Liver (tissue), 9 donors: ENCODE results near the gene CALML5. TPM values are rescaled to one million over a fixed set of nuclear protein-coding genes. Genes with fewer than 3 reads are reported as not detected.

Source experiments
- DNase-seq: peaks from one replicate; pipeline ENCODE4 v3.0.0-alpha.2; 2017; ENCODE audit warnings: low spot score
- H3K27ac ChIP-seq, 2 donors: one replicate each; pipeline ENCODE4 v1.7.0; 2013; ENCODE audit warnings: inconsistent platforms in 2 of 2, low read length in 2 of 2, control low read depth in 1 of 2, low read depth in 1 of 2, mild to moderate bottlenecking in 1 of 2
- H3K27me3 ChIP-seq, 4 donors: one replicate each; pipeline versions ENCODE4 v1.6.1 to v1.7.0; 2013; ENCODE audit warnings: low read length in 3 of 4, inconsistent platforms in 1 of 4, mild to moderate bottlenecking in 1 of 4, moderate library complexity in 1 of 4; ENCODE audit not compliant: control insufficient read depth in 4 of 4, insufficient read depth in 4 of 4
- H3K36me3 ChIP-seq, 4 donors: one replicate each; pipeline versions ENCODE4 v1.6.1 to v1.7.0; 2013; ENCODE audit warnings: low read length in 3 of 4, mild to moderate bottlenecking in 3 of 4, low read depth in 1 of 4, moderate library complexity in 1 of 4; ENCODE audit not compliant: control insufficient read depth in 4 of 4, insufficient read depth in 3 of 4
- H3K4me1 ChIP-seq, 4 donors: one replicate each; pipeline versions ENCODE4 v1.6.1 to v1.7.0; 2013; ENCODE audit warnings: low read length in 3 of 4, mild to moderate bottlenecking in 3 of 4, moderate library complexity in 1 of 4; ENCODE audit not compliant: control insufficient read depth in 4 of 4, insufficient read depth in 4 of 4
- H3K4me3 ChIP-seq, 3 donors: one replicate each; pipeline versions ENCODE4 v1.6.1 to v1.7.0; 2013; ENCODE audit warnings: low read length in 3 of 3, control low read depth in 1 of 3, low read depth in 1 of 3, mild to moderate bottlenecking in 1 of 3
- H3K9ac ChIP-seq, 2 donors: one replicate each; pipeline ENCODE4 v1.7.0; 2013; ENCODE audit warnings: low read length in 2 of 2, mild to moderate bottlenecking in 2 of 2, moderate library complexity in 2 of 2, control low read depth in 1 of 2, low read depth in 1 of 2
- H3K9me3 ChIP-seq, 4 donors: one replicate each; pipeline versions ENCODE4 v1.6.1 to v1.7.0; 2013; ENCODE audit warnings: low read length in 3 of 4; ENCODE audit not compliant: control insufficient read depth in 4 of 4
- ATF3 ChIP-seq: IDR thresholded peaks from 2 replicates; pipeline ENCODE4 v1.6.1; 2016; ENCODE audit warnings: antibody characterized with exemption
- FOXA1 ChIP-seq: IDR thresholded peaks from 2 replicates; pipeline ENCODE4 v1.6.1; 2016; ENCODE audit warnings: antibody characterized with exemption
- FOXA2 ChIP-seq: IDR thresholded peaks from 2 replicates; pipeline ENCODE4 v1.6.1; 2016; ENCODE audit warnings: antibody characterized with exemption
- GABPA ChIP-seq, 2 donors: IDR thresholded peaks in 1 of 2; conservative IDR thresholded peaks in 1 of 2; 2 replicates each; pipeline ENCODE4 v1.6.1; 2016; ENCODE audit warnings: antibody characterized with exemption in 2 of 2, mild to moderate bottlenecking in 1 of 2, moderate library complexity in 1 of 2
- HNF4A ChIP-seq, 2 donors: conservative IDR thresholded peaks; 2 replicates each; pipeline ENCODE4 v1.6.1; 2016; ENCODE audit warnings: antibody characterized with exemption in 2 of 2, mild to moderate bottlenecking in 2 of 2
- HNF4G ChIP-seq: IDR thresholded peaks from 2 replicates; pipeline ENCODE4 v1.6.1; 2016; ENCODE audit warnings: antibody characterized with exemption
- MAX ChIP-seq: IDR thresholded peaks from 2 replicates; pipeline ENCODE4 v1.6.1; 2016; ENCODE audit warnings: antibody characterized with exemption
- NR2F2 ChIP-seq: IDR thresholded peaks from 2 replicates; pipeline ENCODE4 v1.6.1; 2016; ENCODE audit warnings: antibody characterized with exemption
- REST ChIP-seq: IDR thresholded peaks from 2 replicates; pipeline ENCODE4 v1.6.1; 2016; ENCODE audit warnings: antibody characterized with exemption, mild to moderate bottlenecking
- RXRA ChIP-seq, 2 donors: IDR thresholded peaks; 2 replicates each; pipeline ENCODE4 v1.6.1; 2017 to 2018; ENCODE audit warnings: antibody characterized with exemption in 2 of 2, mild to moderate bottlenecking in 1 of 2
- SP1 ChIP-seq: IDR thresholded peaks from 2 replicates; pipeline ENCODE4 v1.6.1; 2018; ENCODE audit warnings: antibody characterized with exemption, mild to moderate bottlenecking
- TAF1 ChIP-seq: conservative IDR thresholded peaks from 2 replicates; pipeline ENCODE4 v1.6.1; 2016; ENCODE audit warnings: antibody characterized with exemption, mild to moderate bottlenecking
- YY1 ChIP-seq: IDR thresholded peaks from 2 replicates; pipeline ENCODE4 v1.6.1; 2016; ENCODE audit warnings: antibody characterized with exemption, mild to moderate bottlenecking
- ZBTB33 ChIP-seq: IDR thresholded peaks from 2 replicates; pipeline ENCODE4 v1.6.1; 2016; ENCODE audit warnings: antibody characterized with exemption
- WGBS: extraction: QIAGEN DNeasy Blood & Tissue Kit; methylation state at CpG from one replicate; pipeline ENCODE4 v1.1.7; 2013; 5-methylcytosine and 5-hydroxymethylcytosine counted together
- polyA plus RNA-seq, 2 donors: library from polyadenylated mRNA; stranded (reverse) in 1 of 2; unstranded in 1 of 2; fragments of 200-250 nt in 1 of 2; fragments of >200 nt in 1 of 2; fragmentation: Nextera tagmentation in 1 of 2; extraction: Ambion mirVana in 1 of 2; gene quantifications; one replicate each; pipeline versions ENCODE4 v1.2.1 to v1.2.3, GENCODE V29; 2013 to 2015
- total RNA-seq, 2 donors: library from RNA; depleted of rRNA; stranded (reverse); fragments of >200 nt; gene quantifications; one replicate each; pipeline ENCODE4 v1.2.3, GENCODE V29; 2014
- donor health status: healthy.
- donor health status: healthy.
- donor health status: healthy.
- donor health status: healthy.
- donor health status: healthy.

Gene CALML5
- total and polyA plus RNA-seq, 4 donors, result not detected

- Histone ChIP-seq H3K9ac (no peak overlapping the region), H3K27me3 (no peaks in the 10 kb centered on the region), H3K27ac (no peak overlapping the region), H3K4me3 (no peak overlapping the region), H3K36me3 (no peaks in the 10 kb centered on the region), H3K4me1 (peaks cover 12 to 44% (median 35%) of the 10 kb centered on the region in 4 donors), H3K9me3 (no peaks in the 10 kb centered on the region)
- WGBS, result 95% methylated on average over 16 of the region's 16 CpGs
- no peak for DNase-seq
- TF ChIP-seq SP1 (no peak), FOXA1 (no peak), HNF4G (no peak), MAX (no peak), REST (no peak), RXRA (IDR thresholded peaks at IDR 0.05) (no peak), NR2F2 (no peak), FOXA2 (no peak)
Observed at GRCh38 chr10:5530846-5531557, 31.6 kb upstream of the CALML5 start.

GRCh38 chr10:5530412-5530806 lies 31.0 kb upstream of the CALML5 start:
- 97% methylated on average over 5 of the region's 5 CpGs for WGBS
- Histone ChIP-seq H3K27ac (no peak overlapping the region), H3K9me3 (no peaks in the 10 kb centered on the region), H3K4me1 (peaks cover 12 to 44% (median 35%) of the 10 kb centered on the region in 4 donors), H3K4me3 (no peak overlapping the region), H3K36me3 (no peaks in the 10 kb centered on the region), H3K27me3 (no peaks in the 10 kb centered on the region), H3K9ac (no peak overlapping the region)
- DNase-seq, result no peak
- no peak for TF ChIP-seq FOXA1
- TF ChIP-seq MAX, result no peak
- no peak for TF ChIP-seq REST
- TF ChIP-seq SP1, result no peak
- TF ChIP-seq TAF1, result no peak
- no peak for TF ChIP-seq NR2F2
- no peak for TF ChIP-seq GABPA (IDR thresholded peaks at IDR 0.05 in 1 of 2, conservative IDR thresholded peaks at IDR 0.05 in 1 of 2)
- TF ChIP-seq RXRA (IDR thresholded peaks at IDR 0.05), result no peak
- no peak for TF ChIP-seq YY1
- no peak for TF ChIP-seq ATF3
- TF ChIP-seq ZBTB33, result no peak
- no peak for TF ChIP-seq HNF4A (conservative IDR thresholded peaks at IDR 0.05)
